SJCRH30 (cell line): ENCODE data around the gene IRF7. TPM values are rescaled to one million over a fixed set of nuclear protein-coding genes. Genes with fewer than 3 reads are reported as not detected.

Experiments
- DNase-seq, 2 experiments: peaks; one replicate each; pipeline ENCODE4 v3.0.0-alpha.2; 2015 to 2020
- H3K27ac ChIP-seq: fragments of 250-450 bp; sonication (Bioruptor Pico); 2 replicates; pipeline ENCODE4 v1.5.1; 2020; ENCODE audit warnings: mild to moderate bottlenecking, moderate library complexity
- H3K27me3 ChIP-seq: fragments of 250-450 bp; sonication (Bioruptor Pico); 2 replicates; pipeline ENCODE4 v1.5.1; 2020; ENCODE audit warnings: mild to moderate bottlenecking, moderate library complexity
- H3K36me3 ChIP-seq: fragments of 250-450 bp; sonication (Bioruptor Pico); 2 replicates; pipeline ENCODE4 v1.5.1; 2020; ENCODE audit warnings: mild to moderate bottlenecking, moderate library complexity
- H3K4me1 ChIP-seq: fragments of 250-450 bp; sonication (Bioruptor Pico); 2 replicates; pipeline ENCODE4 v1.5.1; 2020; ENCODE audit warnings: mild to moderate bottlenecking, moderate library complexity
- H3K4me3 ChIP-seq: fragments of 250-450 bp; sonication (Bioruptor Pico); 2 replicates; pipeline ENCODE4 v1.5.1; 2020; ENCODE audit warnings: mild to moderate bottlenecking, moderate library complexity
- H3K9me3 ChIP-seq: fragments of 250-450 bp; sonication (Bioruptor Pico); replicated peaks from 2 replicates; pipeline ENCODE4 v1.5.1; 2020; ENCODE audit warnings: mild to moderate bottlenecking, moderate library complexity
- total RNA-seq: library from RNA; depleted of rRNA; stranded (reverse); fragments of >200 nt; shearing (Covaris generic); gene quantifications from 2 replicates; pipeline ENCODE4 v1.2.3, GENCODE V29; 2014

Gene IRF7
- total RNA-seq, 1 experiment from 2014 or later, result 5.8 TPM

DNA sequence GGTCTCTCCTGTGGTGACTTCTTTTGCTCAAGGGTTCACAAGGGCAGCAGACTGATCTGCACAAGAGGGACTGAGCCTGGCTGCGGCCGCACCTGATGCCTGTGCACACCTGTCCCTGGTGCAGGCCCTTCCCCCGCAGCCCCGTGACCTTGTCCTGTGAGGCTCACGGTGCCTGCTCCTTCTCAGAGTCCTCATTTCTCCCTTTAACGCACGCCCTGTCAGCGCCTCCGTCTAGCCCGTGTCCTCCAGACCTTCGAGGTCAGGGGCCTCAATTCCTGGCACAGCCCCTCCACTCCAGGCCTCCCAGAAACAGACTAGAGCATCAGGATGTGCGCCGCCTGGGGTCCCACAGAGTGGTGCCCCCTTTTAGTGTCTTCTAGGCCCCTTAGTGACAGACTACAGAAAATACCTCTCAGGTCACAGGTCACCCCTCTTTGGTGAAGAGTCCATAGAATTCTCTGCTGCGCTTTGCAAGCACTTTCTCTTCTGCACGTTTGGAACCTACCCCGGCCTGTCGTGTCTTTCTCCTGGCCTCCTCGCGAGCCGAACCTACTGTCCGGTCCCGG lies 20.3 kb upstream of the IRF7 start:
- Histone ChIP-seq H3K4me1 (peaks cover 8% of the 10 kb centered on the region), H3K9me3 (no peaks in the 10 kb centered on the region), H3K27me3 (no peaks in the 10 kb centered on the region), H3K4me3 (no peak overlapping the region), H3K36me3 (no peaks in the 10 kb centered on the region), H3K27ac (no peak overlapping the region)
- DNase-seq, result no peak

DNA sequence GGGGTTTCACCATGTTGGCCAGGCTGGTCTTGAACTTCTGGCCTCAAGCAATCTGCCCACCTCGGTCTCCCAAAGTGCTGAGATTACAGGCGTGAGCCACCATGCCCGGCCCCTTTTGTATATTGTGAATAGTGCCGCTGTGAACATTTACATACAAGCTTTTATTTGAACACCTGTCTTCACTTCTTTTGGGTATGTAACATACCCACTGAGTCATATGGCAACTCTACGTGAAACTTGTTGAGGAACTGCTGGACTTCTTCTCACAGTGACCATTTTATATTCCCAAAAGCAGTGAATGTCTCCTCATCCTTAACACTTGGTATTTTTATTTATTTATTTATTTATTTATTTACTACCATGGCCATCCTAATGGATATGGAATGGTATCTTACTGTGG lies 15.1 kb upstream of the IRF7 start:
- no peaks in the 10 kb centered on the region for H3K9me3 ChIP-seq
- no peaks in the 10 kb centered on the region for H3K36me3 ChIP-seq
- no peak for DNase-seq
- H3K4me3 ChIP-seq, result no peak overlapping the region
- H3K27me3 ChIP-seq, result no peaks in the 10 kb centered on the region
- H3K27ac ChIP-seq, result no peak overlapping the region
- peaks cover 19% of the 10 kb centered on the region for H3K4me1 ChIP-seq

DNA sequence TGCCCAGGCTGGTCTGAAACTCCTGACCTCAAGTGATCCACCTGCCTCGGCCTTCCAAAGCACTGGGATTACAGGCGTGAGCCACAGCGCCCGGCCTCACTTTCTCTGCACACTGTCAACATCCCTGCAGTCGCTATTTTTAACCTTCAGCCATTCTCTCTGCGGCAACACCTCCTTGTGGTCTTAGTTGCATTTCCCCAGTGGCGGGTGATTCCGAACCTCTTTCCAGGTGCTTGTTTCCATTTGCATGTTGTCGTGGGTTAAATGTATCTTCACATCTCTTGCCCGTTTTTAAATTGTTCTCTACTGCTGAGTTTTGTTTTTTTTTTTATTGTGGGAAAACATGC lies 13.5 kb upstream of the IRF7 start:
- peaks cover 20% of the 10 kb centered on the region for H3K4me1 ChIP-seq

DNA sequence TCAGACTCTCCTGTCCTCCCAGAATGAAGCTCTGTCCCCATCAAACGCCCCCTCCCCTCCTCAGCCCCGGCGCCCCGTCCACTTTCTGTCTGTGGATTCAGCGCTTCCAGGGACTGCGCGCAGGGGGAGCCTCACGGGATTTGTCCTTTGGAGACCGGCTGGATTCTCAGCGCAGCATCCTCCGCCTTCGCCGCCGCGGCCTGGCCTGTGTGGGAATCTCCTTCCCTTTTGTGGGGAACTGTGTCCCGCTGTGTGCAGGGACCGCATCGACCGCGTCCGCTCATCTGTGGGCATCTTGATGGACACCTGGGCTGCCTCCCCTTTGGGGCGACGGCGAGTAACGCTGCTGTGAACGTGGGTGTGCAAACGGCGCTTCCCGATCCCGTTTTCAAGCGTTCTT lies 12.3 kb upstream of the IRF7 start:
- H3K36me3 ChIP-seq, result no peaks in the 10 kb centered on the region
- no peak overlapping the region for H3K4me3 ChIP-seq
- no peak for DNase-seq
- no peaks in the 10 kb centered on the region for H3K9me3 ChIP-seq
- H3K27me3 ChIP-seq, result no peaks in the 10 kb centered on the region
- H3K4me1 ChIP-seq, result peaks cover 25% of the 10 kb centered on the region
- H3K27ac ChIP-seq, result peak overlapping the region; percentile 27

More for the DNA sequence above, 13.5 kb upstream of the IRF7 start:
- H3K36me3 ChIP-seq, result no peaks in the 10 kb centered on the region
- H3K4me3 ChIP-seq, result no peak overlapping the region
- H3K27ac ChIP-seq, result peak overlapping the region; percentile 30
- no peaks in the 10 kb centered on the region for H3K27me3 ChIP-seq
- H3K9me3 ChIP-seq, result no peaks in the 10 kb centered on the region
- DNase-seq, result peak; percentile 46 to 56

DNA sequence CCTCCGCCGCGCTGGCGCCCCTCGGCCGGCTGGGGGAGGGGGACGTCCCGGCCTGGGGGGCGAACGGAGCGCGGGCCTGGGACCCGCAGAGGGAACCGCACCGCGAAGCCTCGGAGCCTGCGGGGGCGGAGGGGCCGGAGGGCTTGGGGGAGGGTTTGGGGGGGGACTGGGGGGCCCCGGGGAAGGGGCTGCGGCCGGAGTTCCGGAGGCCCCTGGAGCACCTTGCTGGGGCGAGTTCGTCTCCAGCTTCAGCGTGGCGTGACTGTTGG lies 11.5 kb upstream of the IRF7 start:
- no peak for DNase-seq
- H3K4me1 ChIP-seq, result peaks cover 18% of the 10 kb centered on the region
- H3K9me3 ChIP-seq, result no peaks in the 10 kb centered on the region
- no peaks in the 10 kb centered on the region for H3K36me3 ChIP-seq
- H3K27me3 ChIP-seq, result no peaks in the 10 kb centered on the region
- H3K27ac ChIP-seq, result no peak overlapping the region
- H3K4me3 ChIP-seq, result no peak overlapping the region

DNA sequence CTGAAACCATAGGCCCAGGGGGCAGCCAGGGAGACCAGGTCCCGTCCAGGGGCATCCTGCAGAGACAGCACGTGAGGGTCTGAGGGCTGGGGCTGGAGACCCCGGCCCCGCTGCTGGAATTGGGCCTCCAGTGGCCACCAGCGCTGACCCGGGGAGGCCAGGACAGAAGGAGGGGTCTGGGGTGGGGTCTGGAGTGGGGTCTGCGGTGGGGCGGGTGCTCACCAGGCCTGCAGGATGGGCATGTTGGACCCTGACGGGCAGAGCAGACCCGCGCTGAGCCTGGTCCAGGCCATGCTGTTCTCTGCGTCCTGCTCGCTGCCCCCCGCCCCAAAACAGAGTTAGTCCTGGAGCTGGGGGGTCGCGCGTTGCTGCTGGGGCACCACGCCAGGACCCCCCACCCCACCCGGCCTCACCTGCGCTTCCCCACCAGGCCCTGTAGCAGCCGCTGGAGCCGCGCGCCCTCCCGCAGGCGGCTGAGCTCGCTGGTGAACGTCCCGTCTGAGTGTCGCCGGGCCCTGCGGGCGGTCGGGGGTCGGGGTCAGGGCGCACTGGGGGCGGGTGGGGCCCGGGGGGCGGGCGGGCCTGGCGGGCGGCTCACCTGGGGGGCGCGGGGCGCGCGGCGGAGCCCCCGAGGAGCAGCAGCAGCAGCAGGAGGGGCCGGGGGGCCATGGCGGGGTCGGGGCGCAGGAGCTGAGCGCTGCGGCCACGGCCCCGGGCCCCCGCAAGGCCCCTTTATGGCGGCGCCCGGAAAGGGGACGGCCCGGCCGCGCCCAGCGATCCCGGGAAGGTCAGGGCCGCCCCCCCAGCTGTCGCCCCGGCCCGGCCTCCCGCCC lies 10.9 kb upstream of the IRF7 start, which contains the start of gene SCT:
Gene SCT, minus strand, starts transcription at position 707 of the 833 bp plus-strand sequence. Its CDS starts 38 bp downstream, at position 669.
- Histone ChIP-seq H3K4me3 (no peak within 1 kb of the TSS), H3K36me3 (no peaks in the 10 kb centered on the region), H3K9me3 (no peaks in the 10 kb centered on the region), H3K27ac (no peak within 1 kb of the TSS), H3K27me3 (no peaks in the 10 kb centered on the region), H3K4me1 (peaks cover 18% of the 10 kb centered on the region)
- no peak for DNase-seq

DNA sequence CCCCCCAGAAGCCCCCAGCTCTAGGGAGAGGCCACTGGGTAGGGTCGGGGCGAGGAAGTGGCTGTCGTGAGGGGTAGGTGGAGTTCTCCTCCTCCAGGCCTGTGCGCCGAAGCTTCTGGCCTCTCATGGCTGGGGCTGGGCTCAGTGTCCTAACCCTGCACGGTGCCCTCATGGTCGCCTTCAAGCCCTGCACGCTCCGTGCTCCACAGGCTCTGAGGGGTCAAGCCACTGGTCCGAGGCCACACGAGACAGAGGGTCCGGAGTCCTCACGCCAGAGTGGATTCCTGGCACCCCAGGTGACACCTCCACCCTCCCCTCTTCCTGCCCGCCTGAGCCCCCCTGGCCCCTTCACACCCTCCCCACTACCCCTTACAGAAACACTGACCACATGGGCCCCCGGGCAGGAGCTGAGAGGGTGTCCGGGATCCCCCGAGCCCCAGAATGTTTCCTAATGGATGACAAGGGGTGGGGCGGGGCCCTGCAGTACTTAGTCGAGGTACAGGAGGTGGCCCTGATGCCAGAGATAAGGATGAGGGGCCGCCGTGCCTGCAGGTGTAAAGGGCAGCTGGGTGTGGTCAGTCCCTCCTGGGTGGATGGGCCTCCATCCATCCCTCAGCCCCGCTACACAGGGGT lies 10.0 kb upstream of the IRF7 start:
- H3K4me1 ChIP-seq, result peaks cover 18% of the 10 kb centered on the region
- H3K36me3 ChIP-seq, result no peaks in the 10 kb centered on the region
- no peak for DNase-seq
- no peak overlapping the region for H3K4me3 ChIP-seq
- no peaks in the 10 kb centered on the region for H3K9me3 ChIP-seq
- H3K27me3 ChIP-seq, result no peaks in the 10 kb centered on the region
- H3K27ac ChIP-seq, result no peak overlapping the region

DNA sequence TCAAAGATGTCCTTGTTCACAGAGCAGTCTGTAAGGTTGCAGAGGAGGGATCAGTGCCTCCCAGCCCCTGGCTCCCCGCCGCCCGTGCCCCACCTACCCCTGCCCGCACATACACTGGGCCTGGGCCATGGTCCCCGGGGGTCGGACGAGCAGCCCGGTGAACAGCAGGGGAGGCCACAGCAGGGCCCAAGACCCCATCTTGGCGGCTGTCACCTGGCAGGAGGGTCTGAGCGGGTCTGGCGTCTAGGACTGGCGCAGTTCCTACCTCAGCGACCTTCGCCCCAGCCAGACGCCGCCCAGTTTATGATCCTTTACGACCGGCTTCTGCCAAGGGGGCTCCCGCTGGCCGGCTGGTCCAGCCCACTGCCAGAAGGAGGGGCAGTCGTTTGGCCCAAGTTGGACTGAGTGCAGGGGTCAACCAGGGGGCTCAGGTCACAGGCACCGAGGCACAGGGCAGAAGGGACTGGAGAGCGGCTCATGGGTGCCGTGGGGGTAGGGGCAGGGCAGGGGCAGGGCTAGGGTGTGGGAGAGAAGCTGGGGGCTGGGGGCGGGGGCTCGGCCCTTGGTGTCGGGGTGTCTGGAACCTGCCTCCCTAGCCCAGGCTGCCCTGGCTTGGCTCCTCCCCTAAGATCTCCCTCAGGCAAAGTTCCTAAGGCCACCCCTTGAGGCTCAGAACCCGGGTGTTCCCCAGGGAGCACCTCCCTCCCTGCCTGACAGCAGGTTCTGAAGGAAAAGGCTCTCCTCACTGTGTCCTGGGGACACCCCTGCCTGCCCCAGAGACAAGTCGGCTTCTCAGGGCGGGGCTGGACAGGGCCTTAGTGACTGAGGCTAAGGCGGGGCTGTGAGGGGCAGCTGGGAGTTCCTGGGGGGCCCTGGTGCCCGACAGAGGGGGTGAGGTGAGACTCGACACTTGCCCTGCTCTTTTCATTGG lies 9.2 kb upstream of the IRF7 start, which contains the start of gene CDHR5:
Gene CDHR5, minus strand, starts transcription at position 251 of the 931 bp plus-strand sequence. Its CDS starts 53 bp downstream, at position 198.
- DNase-seq, result peak in 1 of 2 experiments; percentile 35
- Histone ChIP-seq H3K27ac (no peak within 1 kb of the TSS), H3K4me1 (peaks cover 17% of the 10 kb centered on the region), H3K27me3 (no peaks in the 10 kb centered on the region), H3K9me3 (no peaks in the 10 kb centered on the region), H3K36me3 (no peaks in the 10 kb centered on the region), H3K4me3 (no peak within 1 kb of the TSS)

DNA sequence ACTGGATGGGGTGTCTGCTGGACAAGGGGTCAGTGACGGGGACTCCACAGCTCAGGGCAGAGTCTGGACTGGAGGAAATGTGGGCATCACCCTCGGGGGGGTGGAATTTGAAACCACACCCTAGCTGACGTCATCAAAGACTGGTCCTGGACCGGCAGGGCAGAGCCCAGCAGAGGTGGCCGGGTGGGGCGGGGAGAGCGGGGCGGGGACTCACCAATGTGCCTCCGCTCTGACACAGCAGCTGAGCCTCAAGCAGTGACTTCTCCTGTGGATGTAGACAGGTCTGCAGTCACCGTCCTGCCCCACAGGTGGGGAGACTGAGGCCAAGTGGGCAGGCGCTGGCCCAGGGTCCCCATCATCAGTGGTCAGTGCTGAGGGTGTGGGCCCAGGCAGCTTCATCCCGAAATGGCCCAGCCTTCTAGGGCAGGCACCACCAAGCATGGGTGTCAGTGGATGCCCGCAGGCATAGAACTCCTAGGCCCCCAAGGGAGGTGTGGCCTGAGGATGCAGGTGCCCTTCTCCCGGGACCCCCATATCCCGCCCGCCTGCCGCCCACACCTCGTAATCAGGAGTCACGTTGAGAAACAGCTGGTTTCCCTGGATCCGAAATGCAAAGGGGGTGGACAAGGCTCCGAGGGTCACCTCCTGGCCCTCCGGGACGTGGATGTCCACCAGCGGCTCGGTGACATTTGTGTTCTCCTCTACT lies 8.4 kb upstream of the IRF7 start:
- H3K4me1 ChIP-seq, result peaks cover 11% of the 10 kb centered on the region
- no peak overlapping the region for H3K27ac ChIP-seq
- H3K9me3 ChIP-seq, result no peaks in the 10 kb centered on the region
- peak; percentile 52 to 73 for DNase-seq
- no peaks in the 10 kb centered on the region for H3K36me3 ChIP-seq
- H3K4me3 ChIP-seq, result no peak overlapping the region
- no peaks in the 10 kb centered on the region for H3K27me3 ChIP-seq

DNA sequence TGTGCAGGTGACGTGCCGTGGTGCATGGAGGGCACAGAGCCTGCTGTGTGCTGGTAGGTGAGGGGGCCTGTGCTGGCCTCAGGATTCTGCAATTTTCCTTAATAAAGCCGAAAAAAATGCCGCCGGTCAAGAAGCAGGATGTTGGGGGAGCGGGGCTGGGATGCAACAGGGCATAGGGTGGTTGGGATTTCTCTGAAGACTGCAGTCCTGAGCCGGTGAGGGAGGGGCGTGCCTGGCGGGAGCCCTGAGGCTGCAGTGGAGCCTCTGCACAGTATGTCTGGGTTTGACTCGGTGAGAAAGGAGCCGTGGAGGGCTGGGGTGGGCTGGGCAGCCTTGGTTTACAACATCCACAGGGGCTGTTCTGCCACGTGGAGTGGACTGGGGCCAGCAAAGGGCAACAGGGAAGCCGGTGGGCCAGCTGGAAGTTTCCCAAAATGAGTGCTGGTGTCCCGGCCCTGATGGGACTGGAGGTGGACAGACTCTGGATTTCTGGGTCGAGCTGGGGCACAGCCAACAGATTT lies 7.7 kb upstream of the IRF7 start:
- Histone ChIP-seq H3K9me3 (no peaks in the 10 kb centered on the region), H3K27ac (no peak overlapping the region), H3K4me1 (peaks cover 10% of the 10 kb centered on the region; the same call in 1 of the 2 replicates), H3K27me3 (no peaks in the 10 kb centered on the region), H3K36me3 (no peaks in the 10 kb centered on the region), H3K4me3 (no peak overlapping the region)
- no peak for DNase-seq

DNA sequence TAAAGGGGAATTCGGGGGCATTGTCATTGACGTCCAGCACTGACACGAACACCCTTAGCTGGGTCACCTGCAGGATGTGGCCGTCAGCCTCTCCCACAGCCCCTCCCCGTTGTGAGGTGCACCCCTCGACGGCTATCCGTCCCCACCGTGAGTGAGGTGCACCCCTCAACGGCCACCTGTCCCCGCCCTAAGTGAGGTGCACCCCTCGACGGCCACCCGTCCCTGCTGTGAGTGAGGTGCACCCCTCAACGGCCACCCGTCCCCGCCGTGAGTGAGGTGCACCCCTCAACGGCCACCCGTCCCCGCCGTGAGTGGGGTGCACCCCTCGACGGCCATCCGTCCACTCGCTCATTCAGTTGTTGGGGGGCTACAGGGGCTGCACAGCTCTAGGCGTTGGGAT lies 6.1 kb upstream of the IRF7 start:
- H3K36me3 ChIP-seq, result no peaks in the 10 kb centered on the region; the same call in 1 of the 2 replicates
- no peak for DNase-seq
- no peak overlapping the region for H3K4me3 ChIP-seq
- H3K4me1 ChIP-seq, result peaks cover 7% of the 10 kb centered on the region; the same call in 1 of the 2 replicates
- no peak overlapping the region for H3K27ac ChIP-seq
- no peaks in the 10 kb centered on the region for H3K9me3 ChIP-seq
- no peaks in the 10 kb centered on the region for H3K27me3 ChIP-seq

DNA sequence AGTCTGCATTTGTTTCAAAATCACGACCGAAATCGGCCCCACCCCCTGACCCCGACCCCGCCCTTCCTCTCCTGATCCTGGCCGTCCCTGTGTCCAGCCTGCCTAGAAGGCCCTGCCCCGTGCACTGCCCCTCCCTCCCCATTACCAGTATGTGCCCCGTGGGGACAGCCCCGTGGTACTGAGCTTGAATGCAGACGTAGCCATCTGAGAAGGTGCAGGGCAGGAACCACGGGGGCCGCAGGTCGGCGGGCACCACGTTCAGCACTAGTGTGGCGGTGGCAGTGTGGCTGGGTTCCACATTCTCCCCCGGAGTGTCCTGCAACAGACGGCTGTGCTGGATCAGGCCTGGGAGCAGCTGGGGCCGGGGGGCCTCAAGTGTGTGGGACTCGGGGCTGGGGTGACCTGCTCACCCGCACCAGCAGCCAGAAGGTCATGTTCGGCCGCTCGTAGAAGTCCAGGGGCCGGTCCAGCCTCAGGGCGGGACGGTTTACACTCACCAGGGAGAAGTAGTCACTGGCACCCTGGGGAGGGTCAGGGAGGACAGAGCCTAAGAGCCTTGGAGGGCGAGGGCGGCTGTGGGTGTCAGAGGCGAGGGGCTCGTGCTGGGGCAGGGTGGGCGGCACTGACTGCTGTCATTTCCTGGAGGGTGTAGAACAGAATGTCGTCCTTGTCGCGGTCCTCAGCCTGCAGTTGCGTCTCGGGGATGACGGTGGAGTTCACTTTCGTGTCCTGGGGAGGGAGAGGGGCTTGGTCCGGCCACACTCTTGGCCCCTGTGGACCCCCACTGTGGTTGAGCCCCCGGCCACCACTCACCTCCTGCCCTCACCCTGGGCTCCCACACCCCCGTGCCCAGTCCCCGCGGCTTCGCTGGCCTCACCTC lies 5.4 kb upstream of the IRF7 start:
- Histone ChIP-seq H3K4me1 (peaks cover 7% of the 10 kb centered on the region; the same call in 1 of the 2 replicates), H3K4me3 (no peak overlapping the region), H3K27me3 (no peaks in the 10 kb centered on the region), H3K9me3 (no peaks in the 10 kb centered on the region), H3K36me3 (no peaks in the 10 kb centered on the region; the same call in 1 of the 2 replicates), H3K27ac (no peak overlapping the region)
- DNase-seq, result no peak

DNA sequence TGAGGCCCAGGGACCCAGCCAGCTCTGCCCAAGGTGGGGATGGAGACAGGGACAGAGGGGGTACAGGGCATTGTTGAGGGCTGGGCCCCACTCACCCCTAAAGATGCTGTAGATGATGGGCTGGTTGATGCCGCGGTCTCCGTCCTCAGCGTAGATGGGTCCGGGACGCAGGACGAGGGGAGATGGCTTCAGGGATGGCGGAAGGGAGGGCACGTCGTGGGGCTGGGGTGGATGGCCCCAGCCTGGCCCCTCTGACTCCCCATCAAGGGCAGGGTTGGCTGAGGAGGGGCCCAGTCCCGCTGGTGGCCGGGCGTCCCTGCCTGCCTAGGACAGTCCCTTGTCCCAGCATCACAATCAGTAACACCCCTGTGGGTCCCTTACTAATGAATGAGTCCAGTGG lies 4.5 kb upstream of the IRF7 start:
- H3K27me3 ChIP-seq, result no peaks in the 10 kb centered on the region
- H3K4me3 ChIP-seq, result no peak overlapping the region
- no peak for DNase-seq
- no peak overlapping the region for H3K27ac ChIP-seq
- H3K9me3 ChIP-seq, result no peaks in the 10 kb centered on the region
- peaks cover 7% of the 10 kb centered on the region; the same call in 1 of the 2 replicates for H3K4me1 ChIP-seq
- no peaks in the 10 kb centered on the region; the same call in 1 of the 2 replicates for H3K36me3 ChIP-seq
